ENCODE data around the gene COG5.

COG5 gene

GRCh38 chr7:107594961-107595737 is 31.4 kb upstream of the COG5 start:
- Histone ChIP-seq H3K27ac (ENCODE audit: low read length) (no peak overlapping the region), H3K4me3 (ENCODE audit: low read length) (no peak overlapping the region), H3K4me1 (ENCODE audit: insufficient read depth, low read length) (no peaks in the 10 kb centered on the region), H3K27me3 (ENCODE audit: insufficient read depth, low read length) (no peaks in the 10 kb centered on the region), H3K36me3 (ENCODE audit: insufficient read depth, low read depth, low read length) (no peaks in the 10 kb centered on the region), H3K9ac (ENCODE audit: low read depth, low read length) (no peak overlapping the region), H3K9me3 (ENCODE audit: insufficient read depth, low read depth, low read length) (no peaks in the 10 kb centered on the region)

GRCh38 chr7:107593025-107593410 is 29.3 kb upstream of the COG5 start:
- Histone ChIP-seq H3K4me3 (ENCODE audit: low read length) (no peak overlapping the region), H3K9ac (ENCODE audit: low read depth, low read length) (no peak overlapping the region), H3K9me3 (ENCODE audit: insufficient read depth, low read depth, low read length) (no peaks in the 10 kb centered on the region), H3K4me1 (ENCODE audit: insufficient read depth, low read length) (no peaks in the 10 kb centered on the region), H3K27me3 (ENCODE audit: insufficient read depth, low read length) (no peaks in the 10 kb centered on the region), H3K36me3 (ENCODE audit: insufficient read depth, low read depth, low read length) (no peaks in the 10 kb centered on the region), H3K27ac (ENCODE audit: low read length) (no peak overlapping the region)

- Histone ChIP-seq H3K27me3 (ENCODE audit: insufficient read depth, low read length) (no peaks in the 10 kb centered on the region), H3K36me3 (ENCODE audit: insufficient read depth, low read depth, low read length) (no peaks in the 10 kb centered on the region), H3K4me3 (ENCODE audit: low read length) (no peak overlapping the region), H3K4me1 (ENCODE audit: insufficient read depth, low read length) (no peaks in the 10 kb centered on the region), H3K9me3 (ENCODE audit: insufficient read depth, low read depth, low read length) (no peaks in the 10 kb centered on the region), H3K9ac (ENCODE audit: low read depth, low read length) (no peak overlapping the region), H3K27ac (ENCODE audit: low read length) (no peak overlapping the region)
Measured at GRCh38 chr7:107592361-107593024, 28.8 kb upstream of the COG5 start.

- H3K27me3 ChIP-seq (ENCODE audit: insufficient read depth, low read length): no peaks in the 10 kb centered on the region
- no peak overlapping the region for H3K4me3 ChIP-seq (ENCODE audit: low read length)
- H3K9ac ChIP-seq (ENCODE audit: low read depth, low read length): no peak overlapping the region
- H3K36me3 ChIP-seq (ENCODE audit: insufficient read depth, low read depth, low read length): no peaks in the 10 kb centered on the region
- H3K9me3 ChIP-seq (ENCODE audit: insufficient read depth, low read depth, low read length): no peaks in the 10 kb centered on the region
- no peak overlapping the region for H3K27ac ChIP-seq (ENCODE audit: low read length)
- no peaks in the 10 kb centered on the region for H3K4me1 ChIP-seq (ENCODE audit: insufficient read depth, low read length)
Measured at GRCh38 chr7:107591421-107591820, 27.7 kb upstream of the COG5 start.

GRCh38 chr7:107588529-107589130 is 24.9 kb upstream of the COG5 start:
- Histone ChIP-seq H3K4me1 (ENCODE audit: insufficient read depth, low read length) (no peaks in the 10 kb centered on the region), H3K27me3 (ENCODE audit: insufficient read depth, low read length) (no peaks in the 10 kb centered on the region), H3K9ac (ENCODE audit: low read depth, low read length) (no peak overlapping the region), H3K36me3 (ENCODE audit: insufficient read depth, low read depth, low read length) (no peaks in the 10 kb centered on the region), H3K9me3 (ENCODE audit: insufficient read depth, low read depth, low read length) (no peaks in the 10 kb centered on the region), H3K4me3 (ENCODE audit: low read length) (no peak overlapping the region), H3K27ac (ENCODE audit: low read length) (no peak overlapping the region)

GRCh38 chr7:107584716-107585115 is 21.0 kb upstream of the COG5 start:
- Histone ChIP-seq H3K4me1 (ENCODE audit: insufficient read depth, low read length) (peaks cover 2% of the 10 kb centered on the region; the same call in 1 of the 2 replicates), H3K9me3 (ENCODE audit: insufficient read depth, low read depth, low read length) (no peaks in the 10 kb centered on the region), H3K4me3 (ENCODE audit: low read length) (no peak overlapping the region), H3K27ac (ENCODE audit: low read length) (no peak overlapping the region), H3K36me3 (ENCODE audit: insufficient read depth, low read depth, low read length) (no peaks in the 10 kb centered on the region), H3K27me3 (ENCODE audit: insufficient read depth, low read length) (no peaks in the 10 kb centered on the region), H3K9ac (ENCODE audit: low read depth, low read length) (no peak overlapping the region)

- no peak overlapping the region for H3K9ac ChIP-seq (ENCODE audit: low read depth, low read length)
Measured at GRCh38 chr7:107582875-107583274, 19.2 kb upstream of the COG5 start.

GRCh38 chr7:107581387-107582013 is 17.8 kb upstream of the COG5 start:
- Histone ChIP-seq H3K9ac (ENCODE audit: low read depth, low read length) (no peak overlapping the region), H3K4me3 (ENCODE audit: low read length) (peak overlapping the region; percentile 94), H3K36me3 (ENCODE audit: insufficient read depth, low read depth, low read length) (peaks cover 13% of the 10 kb centered on the region), H3K4me1 (ENCODE audit: insufficient read depth, low read length) (peaks cover 2% of the 10 kb centered on the region; the same call in 1 of the 2 replicates), H3K9me3 (ENCODE audit: insufficient read depth, low read depth, low read length) (no peaks in the 10 kb centered on the region), H3K27me3 (ENCODE audit: insufficient read depth, low read length) (no peaks in the 10 kb centered on the region), H3K27ac (ENCODE audit: low read length) (no peak overlapping the region)

More at GRCh38 chr7:107582875-107583274, 19.2 kb upstream of the COG5 start:
- Histone ChIP-seq H3K27me3 (ENCODE audit: insufficient read depth, low read length) (no peaks in the 10 kb centered on the region), H3K36me3 (ENCODE audit: insufficient read depth, low read depth, low read length) (no peaks in the 10 kb centered on the region), H3K9me3 (ENCODE audit: insufficient read depth, low read depth, low read length) (no peaks in the 10 kb centered on the region), H3K4me3 (ENCODE audit: low read length) (no peak overlapping the region), H3K27ac (ENCODE audit: low read length) (no peak overlapping the region), H3K4me1 (ENCODE audit: insufficient read depth, low read length) (peaks cover 2% of the 10 kb centered on the region; the same call in 1 of the 2 replicates)

- H3K36me3 ChIP-seq (ENCODE audit: insufficient read depth, low read depth, low read length): peaks cover 20% of the 10 kb centered on the region
- H3K4me3 ChIP-seq (ENCODE audit: low read length): peak overlapping the region; percentile 94
- peak overlapping the region; percentile 88 for H3K9ac ChIP-seq (ENCODE audit: low read depth, low read length)
- H3K27me3 ChIP-seq (ENCODE audit: insufficient read depth, low read length): no peaks in the 10 kb centered on the region
- H3K27ac ChIP-seq (ENCODE audit: low read length): no peak overlapping the region
- no peaks in the 10 kb centered on the region for H3K9me3 ChIP-seq (ENCODE audit: insufficient read depth, low read depth, low read length)
- peaks cover 2% of the 10 kb centered on the region; the same call in 1 of the 2 replicates for H3K4me1 ChIP-seq (ENCODE audit: insufficient read depth, low read length)
Measured at GRCh38 chr7:107580716-107581383, 17.1 kb upstream of the COG5 start.

- Histone ChIP-seq H3K4me1 (ENCODE audit: insufficient read depth, low read length) (peaks cover 2% of the 10 kb centered on the region; the same call in 1 of the 2 replicates), H3K36me3 (ENCODE audit: insufficient read depth, low read depth, low read length) (peaks cover 27% of the 10 kb centered on the region), H3K9me3 (ENCODE audit: insufficient read depth, low read depth, low read length) (no peaks in the 10 kb centered on the region), H3K27me3 (ENCODE audit: insufficient read depth, low read length) (no peaks in the 10 kb centered on the region), H3K27ac (ENCODE audit: low read length) (peak within 1 kb of the TSS; percentile 19), H3K4me3 (ENCODE audit: low read length) (peak within 1 kb of the TSS; percentile 94), H3K9ac (ENCODE audit: low read depth, low read length) (peak within 1 kb of the TSS; percentile 88)
Measured at GRCh38 chr7:107579885-107580715, 16.4 kb upstream of the COG5 start, which contains the start of gene BCAP29. Gene BCAP29, plus strand, starts transcription at chr7:107580246. Its CDS starts 527 bp downstream, at chr7:107580773.

All from iPS-20b (cell line).